ENCODE measurements around the gene UTP3. TPM values are rescaled to one million over a fixed set of nuclear protein-coding genes. Genes with fewer than 3 reads are reported as not detected.
"Not testable (repeated sequence)": the region's sequence is repeated elsewhere in the genome, so short reads cannot be mapped to it uniquely, and the experiment has no call there.

Gene UTP3
- total RNA-seq, 1 experiment from 2014 or later: 57.2 TPM

DNA sequence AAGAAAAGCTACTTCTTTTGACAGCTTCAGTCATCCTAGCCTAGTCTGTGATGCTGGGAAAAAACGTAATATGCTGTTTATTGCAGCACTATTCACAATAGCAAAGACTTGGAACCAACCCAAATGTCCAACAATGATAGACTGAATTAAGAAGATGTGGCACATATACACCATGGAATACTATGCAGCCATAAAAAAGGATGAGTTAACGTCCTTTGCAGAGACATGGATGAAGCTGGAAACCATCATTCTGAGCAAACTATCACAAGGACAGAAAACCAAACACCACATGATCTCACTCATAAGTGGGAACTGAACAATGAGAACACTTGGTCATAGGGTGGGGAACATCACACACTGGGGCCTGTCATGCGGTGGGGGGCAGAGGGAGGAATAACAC, 6.2 kb upstream of the UTP3 start:
- not testable (repeated sequence) for DNase-seq (ENCODE audit: low read depth)

DNA sequence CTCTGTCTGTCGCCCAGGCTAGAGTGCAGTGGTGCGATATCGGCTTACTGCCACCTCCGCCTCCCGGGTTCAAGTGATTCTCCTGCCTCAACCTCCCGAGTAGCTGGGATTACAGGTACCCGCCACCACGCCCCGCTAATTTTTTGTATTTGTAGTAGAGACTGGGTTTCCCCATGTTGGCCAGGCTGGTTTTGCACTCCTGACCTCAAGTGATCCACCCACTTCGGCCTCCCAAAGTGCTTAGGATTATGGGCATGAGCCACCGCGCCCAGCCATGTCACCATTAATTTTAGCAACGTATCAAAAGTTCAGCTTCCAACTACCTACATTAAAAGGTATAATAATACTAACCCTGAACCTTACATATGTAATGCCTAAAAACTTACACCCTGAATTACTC, 940 bp upstream of the UTP3 start:
- no peak for DNase-seq (ENCODE audit: low read depth)

DNA sequence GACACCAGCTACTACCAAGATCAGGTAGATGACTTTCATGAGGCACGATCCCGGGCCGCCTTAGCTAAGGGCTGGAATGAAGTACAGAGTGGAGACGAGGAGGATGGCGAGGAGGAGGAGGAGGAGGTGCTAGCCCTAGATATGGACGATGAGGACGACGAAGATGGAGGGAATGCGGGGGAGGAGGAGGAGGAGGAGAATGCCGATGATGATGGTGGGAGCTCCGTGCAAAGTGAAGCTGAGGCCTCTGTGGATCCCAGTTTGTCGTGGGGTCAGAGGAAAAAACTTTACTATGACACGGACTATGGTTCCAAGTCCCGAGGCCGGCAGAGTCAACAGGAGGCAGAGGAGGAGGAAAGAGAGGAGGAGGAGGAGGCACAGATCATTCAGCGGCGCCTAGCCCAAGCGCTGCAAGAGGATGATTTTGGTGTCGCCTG, 481 bp downstream of the UTP3 start:
- peak; percentile 10 for DNase-seq (ENCODE audit: low read depth)

DNA sequence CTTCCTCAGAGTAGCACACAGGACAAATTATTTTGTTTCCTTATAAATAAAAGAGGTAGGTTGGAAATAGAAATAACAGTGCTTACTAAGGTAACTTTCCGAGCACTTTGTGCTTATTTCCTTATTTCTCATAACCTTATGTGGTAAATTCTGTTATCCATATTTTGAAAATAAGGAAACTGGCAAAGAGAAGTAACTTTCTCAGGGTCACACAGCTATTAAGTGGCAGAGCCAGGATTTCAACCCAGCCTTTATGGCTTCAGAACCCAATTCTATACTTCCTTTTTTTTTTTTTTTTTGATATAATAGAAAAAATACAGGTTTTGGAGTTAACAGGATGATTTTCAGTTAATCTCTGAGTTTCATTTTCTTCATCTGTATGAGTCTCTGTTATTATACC, 3.3 kb downstream of the UTP3 start:
- DNase-seq (ENCODE audit: low read depth): no peak

DNA sequence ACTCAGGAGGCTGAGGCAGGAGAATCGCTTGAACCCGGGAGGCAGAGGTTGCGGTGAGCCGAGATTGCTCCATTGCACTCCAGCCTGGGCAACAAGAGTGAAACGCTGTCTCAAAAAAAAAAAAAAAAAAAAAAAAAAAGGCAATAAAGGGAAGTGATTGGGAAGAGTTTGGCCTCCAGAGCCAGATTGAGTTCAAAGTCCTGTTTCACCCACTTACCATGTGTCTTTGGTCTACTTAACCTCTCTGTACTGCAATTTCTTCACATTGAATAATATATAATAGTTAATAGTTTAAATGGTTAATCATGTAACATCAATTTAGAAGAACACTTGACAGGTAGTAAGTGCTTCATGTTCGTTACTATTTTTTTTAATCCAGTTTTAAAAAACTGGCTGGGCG, 6.3 kb downstream of the UTP3 start:
- not testable (repeated sequence) for DNase-seq (ENCODE audit: low read depth)

DNA sequence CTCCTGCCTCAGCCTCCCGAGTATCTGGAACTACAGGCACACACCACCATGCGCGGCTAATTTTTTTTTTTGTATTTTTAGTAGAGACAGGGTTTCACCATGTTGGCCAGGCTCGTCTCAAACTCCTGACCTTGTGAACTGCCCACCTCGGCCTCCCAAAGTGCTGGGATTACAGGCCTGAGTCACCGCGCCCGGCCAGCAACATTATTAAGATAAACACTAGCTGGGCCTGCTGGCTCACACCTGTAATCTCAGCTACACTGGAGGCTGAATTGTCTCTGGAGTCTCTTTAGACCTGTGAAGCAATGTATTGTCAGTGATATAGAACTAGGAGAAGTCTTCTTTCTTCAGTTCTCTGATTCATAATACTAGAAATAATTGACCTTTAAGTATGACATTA, 10.1 kb downstream of the UTP3 start:
- not testable (repeated sequence) for DNase-seq (ENCODE audit: low read depth)

DNA sequence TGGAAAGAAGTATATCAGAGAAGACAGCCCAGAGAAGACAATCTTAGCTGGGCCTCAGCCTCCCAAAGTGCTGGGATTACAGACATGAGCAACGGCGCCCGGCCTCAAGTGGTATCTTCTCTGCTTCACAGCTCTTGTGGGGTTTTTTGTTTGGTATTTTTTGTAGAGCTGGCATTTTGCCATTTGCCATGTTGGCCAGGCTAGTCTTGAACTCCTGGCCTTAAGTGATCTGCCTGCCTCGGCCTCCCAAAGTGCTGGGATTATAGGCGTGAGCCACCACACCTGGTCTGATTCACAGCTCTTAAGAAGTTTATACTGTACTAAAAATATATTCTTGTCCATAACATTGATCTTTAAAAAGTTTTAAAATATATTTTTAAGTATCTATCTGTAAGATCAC, 12.4 kb downstream of the UTP3 start:
- DNase-seq (ENCODE audit: low read depth): no peak

DNA sequence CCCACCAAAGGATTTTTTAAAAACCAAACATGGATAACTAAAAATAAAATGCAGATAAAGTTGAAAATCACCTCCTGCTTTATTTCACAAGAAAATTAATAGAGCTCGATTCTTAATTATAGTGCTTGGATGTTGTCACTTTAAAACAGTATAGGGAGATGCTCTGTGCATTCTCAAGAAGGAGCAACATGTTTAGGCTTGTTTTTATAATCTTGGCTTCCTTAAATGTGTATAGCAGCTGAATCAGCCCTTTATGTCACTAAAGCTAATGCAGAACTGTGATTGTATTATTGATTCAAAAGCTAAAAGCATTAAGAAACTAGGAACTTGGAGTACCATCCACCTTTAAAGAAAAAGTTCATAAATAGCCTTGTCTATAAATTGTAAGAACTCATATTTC, 12.9 kb downstream of the UTP3 start:
- DNase-seq (ENCODE audit: low read depth): no peak

DNA sequence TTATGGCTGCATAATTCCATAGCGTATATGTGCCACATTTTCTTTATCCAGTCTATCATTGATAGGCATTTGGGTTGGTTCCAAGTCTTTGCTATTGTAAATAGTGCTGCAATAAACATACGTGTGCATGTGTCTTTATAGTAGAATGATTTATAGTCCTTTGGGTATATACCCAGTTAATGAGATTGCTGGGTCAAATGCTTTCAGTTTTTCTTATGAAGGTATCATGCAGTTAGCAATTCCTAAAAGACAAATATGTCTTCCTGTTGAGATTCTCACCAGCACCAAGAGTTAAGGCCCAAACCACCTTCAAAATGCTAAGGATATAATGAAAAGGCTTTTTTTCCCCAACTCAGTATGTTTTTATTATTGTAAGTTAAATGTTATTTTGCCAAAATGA, 14.3 kb downstream of the UTP3 start:
- not testable (repeated sequence) for DNase-seq (ENCODE audit: low read depth)

DNA sequence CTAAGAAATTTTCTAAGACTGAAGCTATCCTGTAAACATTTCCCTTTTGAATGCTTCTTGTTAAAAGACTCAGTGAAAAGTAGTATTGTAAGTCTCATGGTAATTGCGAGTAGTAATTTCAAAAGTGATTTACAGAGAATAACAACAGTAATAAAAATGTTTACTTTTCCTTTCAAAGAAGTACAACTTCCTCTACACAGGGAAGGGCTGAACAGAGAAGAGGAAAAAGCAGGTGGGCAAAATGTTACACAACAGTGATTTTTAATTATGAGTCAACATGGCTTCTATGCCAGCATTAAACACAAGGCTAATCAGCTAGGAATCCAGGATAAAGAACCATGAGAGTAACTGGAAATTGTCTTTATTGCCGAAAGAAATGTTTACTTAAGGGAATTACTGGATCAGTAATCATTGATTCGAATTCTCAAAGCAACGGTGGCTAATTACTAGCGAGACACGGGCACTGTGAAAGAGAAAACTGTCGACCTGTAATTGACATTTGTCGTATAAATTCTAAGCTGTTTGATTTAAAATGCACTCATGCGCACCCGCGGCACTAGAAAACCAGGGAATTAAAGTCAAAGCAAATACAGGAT, 15.4 kb downstream of the UTP3 start:
- peak; percentile 29 for DNase-seq (ENCODE audit: low read depth)

DNA sequence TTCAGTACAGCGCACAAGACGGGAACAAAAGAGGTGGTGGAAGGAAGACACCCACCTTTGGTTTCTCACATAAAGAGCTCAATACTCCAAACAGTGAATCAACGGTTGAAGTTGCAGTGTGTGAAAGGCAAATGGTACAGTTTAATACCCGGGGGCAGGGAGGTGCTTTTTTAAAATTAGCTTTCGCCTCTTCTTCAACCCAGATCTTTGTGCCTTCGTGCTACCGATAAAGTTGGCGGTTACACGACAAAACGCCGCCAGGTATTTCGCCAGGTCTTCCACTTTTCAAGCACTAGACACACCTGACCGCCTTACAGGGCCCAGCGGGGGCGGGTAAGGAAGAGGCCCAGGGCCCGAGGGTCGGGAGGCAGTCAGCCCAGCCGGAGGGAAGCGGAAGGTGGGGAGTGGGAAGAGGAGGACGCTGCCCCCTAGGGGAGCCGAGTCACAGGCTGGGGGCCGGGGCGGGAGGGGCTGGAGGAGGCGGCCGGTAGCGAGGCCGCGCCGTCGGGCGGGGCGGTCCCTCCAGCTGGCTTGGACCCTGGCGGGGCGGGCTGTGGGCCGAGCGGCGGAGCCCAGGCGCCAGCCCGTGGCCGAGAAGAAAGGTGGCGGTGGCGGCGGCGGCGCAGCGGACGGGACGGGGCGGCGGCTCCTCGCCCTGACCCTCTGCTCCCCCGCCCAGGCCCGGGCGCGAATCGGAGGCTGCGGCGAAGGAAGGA, 16.0 kb downstream of the UTP3 start:
- DNase-seq (ENCODE audit: low read depth): peak; percentile 52

DNA sequence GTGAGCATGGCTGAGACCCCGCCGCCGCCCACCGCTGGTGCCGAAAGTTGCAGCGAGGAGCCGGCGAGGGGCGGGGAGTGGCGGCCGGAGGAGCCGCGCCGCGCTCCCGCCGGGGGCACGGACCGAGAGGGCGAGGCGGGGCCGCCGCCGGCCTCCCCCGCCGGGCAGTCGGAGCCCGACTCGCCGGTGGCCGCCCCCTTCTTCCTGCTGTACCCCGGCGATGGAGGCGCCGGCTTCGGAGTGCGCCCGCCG, 16.5 kb downstream of the UTP3 start:
- no peak for DNase-seq (ENCODE audit: low read depth)

DNA sequence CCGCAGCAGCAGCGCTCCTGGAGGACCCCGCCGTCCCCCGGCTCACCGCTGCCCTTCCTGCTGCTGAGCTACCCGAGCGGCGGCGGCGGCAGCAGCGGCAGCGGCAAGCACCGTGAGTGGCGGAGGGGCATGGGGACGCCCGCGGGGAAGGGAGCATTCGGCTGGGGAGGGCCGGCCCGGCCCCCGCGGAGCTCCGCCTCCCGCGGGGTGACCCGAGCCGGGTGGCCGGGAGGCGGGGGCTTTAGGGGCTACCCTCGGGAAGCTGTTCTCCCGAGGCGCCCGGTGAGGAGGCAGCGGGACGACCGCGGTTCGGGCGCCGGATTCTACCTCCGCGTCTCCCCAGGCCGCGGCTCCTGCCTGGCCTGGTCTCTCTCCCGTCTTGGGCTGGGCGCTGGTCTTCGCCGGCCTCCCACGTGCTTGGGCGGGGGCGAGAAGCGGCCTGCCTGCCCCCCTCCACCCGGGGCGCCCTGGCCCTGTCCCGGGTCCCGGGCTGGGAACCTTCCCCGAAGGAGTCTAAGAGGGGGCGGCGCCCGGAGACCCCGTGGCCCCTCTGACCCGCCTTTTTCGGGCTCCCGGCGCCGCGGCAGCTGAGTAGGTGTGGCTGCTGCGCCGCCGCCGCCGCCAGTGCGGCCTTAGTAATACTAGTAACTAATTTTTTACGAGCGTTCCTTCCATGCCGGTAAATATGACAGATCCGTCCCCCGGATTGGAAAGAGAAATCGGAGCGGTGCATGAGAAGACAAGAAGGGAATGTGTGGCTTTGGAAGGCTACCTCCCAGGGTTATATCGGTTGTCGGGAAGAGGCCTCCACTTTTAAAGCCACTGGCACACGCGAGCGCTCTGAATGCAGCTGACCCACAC, 17.1 kb downstream of the UTP3 start:
- DNase-seq (ENCODE audit: low read depth): peak; percentile 80

DNA sequence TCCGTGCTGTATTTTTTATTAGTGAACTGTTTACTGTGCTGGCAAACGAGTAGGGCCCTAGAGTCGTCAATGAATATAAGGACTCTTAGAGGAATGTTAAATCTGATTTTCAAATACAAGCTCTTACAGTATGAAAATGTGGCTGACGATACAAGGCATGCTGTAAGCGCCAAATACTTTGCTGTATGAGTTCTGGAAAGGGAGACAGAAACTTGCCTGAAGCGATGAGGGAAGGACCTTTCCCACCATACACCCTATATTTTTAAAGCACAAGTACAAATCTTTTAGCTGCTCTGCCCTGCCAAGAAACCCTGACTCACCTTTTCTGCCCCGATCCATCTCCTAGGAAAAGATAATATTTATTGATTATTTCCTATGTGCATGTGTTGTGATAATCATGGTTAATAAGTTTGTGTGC, 17.7 kb downstream of the UTP3 start:
- DNase-seq (ENCODE audit: low read depth): no peak

DNA sequence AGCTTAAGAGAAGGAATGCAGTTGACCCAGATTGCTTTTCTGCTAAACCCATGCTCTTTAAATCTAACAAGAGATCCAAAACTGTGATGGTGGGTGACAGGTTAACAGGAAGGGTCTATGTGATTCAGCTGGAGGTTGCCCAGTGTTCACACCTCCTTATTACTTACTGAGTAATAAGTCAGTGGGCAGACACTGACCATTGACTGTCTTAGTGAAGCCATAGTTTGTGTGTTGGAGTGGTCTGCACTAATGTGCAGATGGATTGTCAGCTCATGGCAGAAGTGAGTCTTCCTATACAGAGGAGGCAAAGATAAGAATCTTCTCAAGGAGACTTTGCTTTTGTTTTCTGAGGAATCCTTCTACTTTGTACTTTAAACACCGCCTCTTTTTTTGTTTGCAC, 18.2 kb downstream of the UTP3 start:
- DNase-seq (ENCODE audit: low read depth): peak; percentile 11

DNA sequence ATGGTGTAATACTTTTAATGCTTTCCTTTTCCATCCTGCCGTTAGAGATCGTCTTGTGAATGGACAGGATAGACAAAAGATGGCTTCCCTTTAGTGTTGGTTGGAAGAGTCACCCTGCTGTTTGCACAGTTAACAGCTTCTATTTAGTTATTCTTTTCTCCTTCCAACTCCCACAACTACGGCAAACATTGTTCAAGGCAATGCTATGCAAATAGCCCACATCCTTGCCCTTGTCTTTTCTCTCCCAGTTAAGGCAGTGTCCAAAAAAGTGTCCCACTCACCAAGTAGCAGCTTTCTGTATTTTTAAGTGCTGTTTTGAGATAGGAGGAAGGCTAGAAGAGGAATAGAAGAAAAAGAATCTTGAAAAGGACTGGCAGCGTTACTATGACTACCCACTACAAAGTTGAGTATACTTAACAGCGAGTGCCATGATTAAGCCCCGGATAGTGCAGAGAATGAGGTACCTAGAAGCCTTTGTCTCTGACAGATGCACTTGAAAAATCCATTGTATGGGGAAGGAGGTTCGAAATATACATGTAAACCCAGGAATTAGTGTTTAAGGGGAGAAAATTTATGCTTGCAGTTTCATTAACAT, 21.4 kb downstream of the UTP3 start:
- no peak for DNase-seq (ENCODE audit: low read depth)

DNA sequence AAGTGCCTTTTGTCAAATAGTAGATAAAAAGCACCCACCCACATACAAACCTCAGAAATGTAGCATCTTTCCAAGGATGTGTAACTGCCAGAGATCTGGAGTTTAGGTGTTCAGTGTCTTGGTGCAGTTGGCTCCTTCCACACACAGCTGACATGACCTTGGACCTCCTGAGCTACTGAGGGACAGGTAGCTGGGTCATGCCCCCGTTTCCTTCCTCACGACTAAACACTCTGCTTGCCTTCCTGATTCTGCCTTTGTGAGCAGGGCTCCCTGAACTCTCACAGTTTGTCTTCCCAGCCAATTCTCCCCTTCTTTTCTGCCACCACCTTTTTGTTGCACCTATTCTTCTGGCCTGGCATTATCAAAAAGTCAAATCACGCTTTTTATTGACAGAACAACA, 23.3 kb downstream of the UTP3 start:
- DNase-seq (ENCODE audit: low read depth): no peak

DNA sequence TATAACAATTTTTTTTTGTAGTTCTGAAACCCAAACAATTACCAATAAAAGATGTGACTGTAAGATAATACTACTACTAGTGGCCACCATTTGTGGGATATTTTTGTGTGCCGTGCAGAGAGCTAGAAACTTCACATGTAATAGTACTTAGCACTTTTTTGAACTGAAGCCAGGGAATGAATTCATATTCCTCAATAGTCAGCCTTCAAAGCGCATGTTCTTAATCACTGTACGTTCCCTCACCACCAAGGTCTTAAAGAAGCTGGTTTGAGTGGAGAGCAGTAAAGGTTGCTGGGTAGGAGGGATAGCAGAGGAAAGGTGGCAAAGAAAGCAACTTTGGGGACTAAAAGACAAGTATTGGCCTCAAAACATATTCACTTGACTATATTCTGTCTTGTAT, 23.8 kb downstream of the UTP3 start:
- no peak for DNase-seq (ENCODE audit: low read depth)

DNA sequence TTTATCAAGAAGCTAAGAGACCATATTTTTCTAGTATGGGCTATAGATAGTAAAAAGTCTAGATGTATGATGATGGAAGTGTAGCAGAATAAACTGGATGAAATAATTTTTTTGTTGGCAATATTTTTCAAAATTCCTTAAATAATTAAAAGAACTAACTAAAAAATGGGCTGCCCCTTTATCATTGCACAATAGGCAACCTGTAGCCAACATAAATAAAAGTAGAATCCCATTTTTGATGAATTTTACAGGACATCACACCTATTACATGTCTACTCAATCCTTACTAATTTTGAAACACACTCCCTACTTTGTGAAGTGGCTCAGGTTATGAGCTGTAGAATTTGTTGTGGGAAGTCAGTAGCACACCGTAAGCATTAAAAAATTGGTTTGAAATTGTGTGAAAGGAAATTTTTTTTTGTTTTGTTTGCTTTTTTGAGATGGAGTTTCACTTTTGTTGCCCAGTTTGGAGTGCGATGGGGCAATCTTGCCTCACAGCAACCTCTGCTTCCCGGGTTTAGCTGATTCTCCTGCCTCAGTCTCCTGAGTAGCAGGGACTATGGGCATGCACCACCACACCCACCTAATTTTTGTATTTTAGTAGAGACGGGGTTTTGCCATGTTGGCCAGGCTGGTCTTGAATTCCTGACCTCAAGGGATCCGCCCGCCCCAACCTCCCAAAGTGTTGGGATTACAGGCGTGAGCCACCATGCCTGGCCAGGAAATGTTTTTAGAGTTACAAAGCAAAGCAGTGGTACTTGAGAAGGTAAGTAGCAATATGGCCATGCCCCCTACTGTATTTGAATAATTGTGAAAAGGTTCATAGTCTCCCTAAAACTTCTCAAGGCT, 24.5 kb downstream of the UTP3 start:
- DNase-seq (ENCODE audit: low read depth): no peak

DNA sequence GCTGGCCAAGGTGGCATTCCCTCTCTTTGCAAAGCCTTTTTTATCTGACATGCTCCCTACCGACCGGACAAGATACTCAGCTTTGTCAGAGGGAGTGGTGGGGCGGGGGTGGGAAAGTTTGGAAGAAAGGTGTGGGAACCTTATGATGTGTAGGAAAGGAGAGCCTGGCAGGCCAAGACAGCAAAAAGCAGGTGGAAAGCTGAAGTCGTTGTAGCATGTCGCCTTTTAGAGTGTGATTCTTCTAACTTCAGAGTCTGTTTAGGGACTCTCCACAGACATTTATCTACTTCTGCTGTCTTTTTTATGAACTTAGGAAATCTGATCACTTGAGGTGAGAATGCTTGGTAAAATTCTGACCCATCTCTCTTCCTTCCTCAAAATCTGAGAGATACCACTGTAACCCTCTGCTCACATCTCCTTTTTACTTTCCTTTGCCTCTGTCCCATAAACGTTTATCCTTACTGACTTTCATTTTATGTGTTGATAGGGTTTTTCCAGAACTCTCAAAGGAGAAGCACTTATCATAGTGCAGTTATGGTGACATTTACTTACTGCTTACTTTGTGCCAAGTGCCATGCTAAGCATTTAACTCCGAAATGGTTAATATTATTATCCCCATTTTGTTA, 25.2 kb downstream of the UTP3 start:
- DNase-seq (ENCODE audit: low read depth): no peak
